Panc1 (cell line): Measurements from ENCODE around the gene CFAP97. TPM values are rescaled to one million over a fixed set of nuclear protein-coding genes. Genes with fewer than 3 reads are reported as not detected.

Source experiments
- ATAC-seq: fragments of 200-7000 bp; cut with Tn5 transposase; 2 replicates; pipeline ENCODE4 v1.9.1; 2020; ENCODE audit warnings: mild to moderate bottlenecking, moderate library complexity
- BruUV-seq: library from RNA; stranded (reverse); fragments of 400-500 nt; replicated peaks from 2 replicates; lab custom pipeline; 2021; lab: Mats Ljungman, UMichigan
- CTCF ChIA-PET: fragments of 300-600 bp; sonication (Branson Sonifier 250); formaldehyde crosslinking; loops from one replicate; lab custom pipeline; 2022; ENCODE audit warnings: antibody characterized with exemption; lab: Charles Lee
- POLR2A ChIA-PET: fragments of 300-600 bp; sonication (Branson Sonifier 250); formaldehyde crosslinking; loops from one replicate; lab custom pipeline; 2022; ENCODE audit warnings: antibody characterized with exemption; lab: Charles Lee
- DNase-seq: peaks from one replicate; pipeline ENCODE4 v3.0.0-alpha.2; 2010; ENCODE audit warnings: low read depth, low spot score
- H3K27ac ChIP-seq: 2 replicates; pipeline ENCODE4 v1.5.1; 2011; ENCODE audit warnings: mild to moderate bottlenecking, low read length, inconsistent platforms
- H3K27me3 ChIP-seq: fragments of 200-500 bp; sonication (Bioruptor generic); 2 replicates; pipeline ENCODE4 v1.6.0; 2014; ENCODE audit warnings: low read length, inconsistent platforms; ENCODE audit not compliant: control insufficient read depth, insufficient read depth
- H3K36me3 ChIP-seq: fragments of 200-500 bp; sonication (Bioruptor generic); 2 replicates; pipeline ENCODE4 v1.5.1; 2014; ENCODE audit warnings: inconsistent platforms, mild to moderate bottlenecking, low read length, moderate library complexity; ENCODE audit not compliant: control insufficient read depth, insufficient read depth
- H3K4me1 ChIP-seq: 2 replicates; pipeline ENCODE4 v1.5.1; 2011; ENCODE audit warnings: inconsistent platforms, mild to moderate bottlenecking, low read length, moderate library complexity; ENCODE audit not compliant: control insufficient read depth, insufficient read depth
- H3K4me3 ChIP-seq, 2 experiments: 2 replicates each; pipeline ENCODE4 v1.5.1; 2011 to 2012; ENCODE audit warnings: low read depth in 2 of 2, low read length in 2 of 2, mild to moderate bottlenecking in 2 of 2, inconsistent platforms in 1 of 2, moderate library complexity in 1 of 2
- H3K9me3 ChIP-seq: fragments of 200-500 bp; sonication (Bioruptor generic); 2 replicates; pipeline ENCODE4 v1.5.1; 2014; ENCODE audit warnings: low read depth, mild to moderate bottlenecking, inconsistent platforms, low read length, moderate library complexity; ENCODE audit not compliant: control insufficient read depth, insufficient read depth
- POLR2AphosphoS5 ChIP-seq: IDR thresholded peaks from 2 replicates; pipeline ENCODE4 v1.6.1; 2012; ENCODE audit warnings: mild to moderate bottlenecking, low read depth, low read length, moderate library complexity
- REST ChIP-seq, 2 experiments: IDR thresholded peaks; 2 replicates each; pipeline ENCODE4 v1.6.1; 2011 to 2012; ENCODE audit warnings: low read depth in 2 of 2, control low read depth in 1 of 2, low read length in 1 of 2, mild to moderate bottlenecking in 1 of 2, moderate library complexity in 1 of 2; ENCODE audit not compliant: insufficient read depth in 1 of 2
- SIN3A ChIP-seq: IDR thresholded peaks from 2 replicates; pipeline ENCODE4 v1.6.1; 2012; ENCODE audit warnings: low read depth, mild to moderate bottlenecking, low read length, moderate library complexity, borderline replicate concordance; ENCODE audit not compliant: insufficient read depth
- TCF7L2 ChIP-seq: IDR thresholded peaks from 2 replicates; pipeline ENCODE4 v1.6.1; 2011; ENCODE audit warnings: mild to moderate bottlenecking, low read depth, low read length, inconsistent platforms
- in situ Hi-C: cut with HindIII; loops from 2 replicates; pipeline ENCODE4 v1.10.0; 2016; ENCODE audit warnings: low sequenced_read_pairs, low pct_unique_long_range_greater_than_20kb
- intact Hi-C: fragments of 100-400 bp; cut with micrococcal nuclease; formaldehyde crosslinking; loops from one replicate; pipeline ENCODE4 v1.10.0; 2022; ENCODE audit not compliant: unreplicated experiment
- total RNA-seq: library from RNA; stranded (reverse); gene quantifications from one replicate; pipeline ENCODE4 v1.2.1, GENCODE V29; 2021; ENCODE audit not compliant: unreplicated experiment
- TF ChIP-seq, protein P1 (sequence below): fragments of 450-650 bp; IDR thresholded peaks from 2 replicates; pipeline ENCODE4 v1.5.1; 2017; ENCODE audit warnings: mild to moderate bottlenecking

The CFAP97 gene
- total RNA-seq, 1 experiment from 2014 or later, result 39.0 TPM

GRCh38 chr4:185142912-185143600, 60.7 kb downstream of the CFAP97 start, which contains the start of gene SLC25A4:
Gene SLC25A4, plus strand, starts transcription at chr4:185143266. Its CDS starts 107 bp downstream, at chr4:185143373.
- intact Hi-C loops, result no loop called here
- H3K27ac ChIP-seq, result peak within 1 kb of the TSS; percentile 74
- BruUV-seq, result no TSS peak
- ChIA-PET POLR2A (interaction anchor here (0.6 to 0.7 kb wide), 2 partner anchors 843 to 1422 kb away, joined by 3 read pairs; no protein-coding TSS in a partner anchor), CTCF (interaction anchor here (0.6 to 1.1 kb wide), 3 partner anchors 15 to 163 kb away, joined by 3 to 4 read pairs (median 4); no protein-coding TSS in a partner anchor)
- H3K9me3 ChIP-seq, result no peaks in the 10 kb centered on the region
- DNase-seq, result no peak
- H3K4me1 ChIP-seq, result no peaks in the 10 kb centered on the region; the same call in 1 of the 2 replicates
- H3K27me3 ChIP-seq, result no peaks in the 10 kb centered on the region
- in situ Hi-C loops, result no loop called here
- peak within 1 kb of the TSS; percentile 59 to 67 for H3K4me3 ChIP-seq
- ATAC-seq, result peak; percentile 98
- no peaks in the 10 kb centered on the region for H3K36me3 ChIP-seq
- TF ChIP-seq POLR2AphosphoS5 (peak; percentile 86), TCF7L2 (no peak), SIN3A (peak; percentile 64; the same call in 1 of the 2 replicates), REST (IDR thresholded peaks at IDR 0.05; ENCODE audit: insufficient read depth in 1 of 2, low read depth in 2 of 2, low read length in 1 of 2) (no peak)
- TF ChIP-seq, protein P1, sequence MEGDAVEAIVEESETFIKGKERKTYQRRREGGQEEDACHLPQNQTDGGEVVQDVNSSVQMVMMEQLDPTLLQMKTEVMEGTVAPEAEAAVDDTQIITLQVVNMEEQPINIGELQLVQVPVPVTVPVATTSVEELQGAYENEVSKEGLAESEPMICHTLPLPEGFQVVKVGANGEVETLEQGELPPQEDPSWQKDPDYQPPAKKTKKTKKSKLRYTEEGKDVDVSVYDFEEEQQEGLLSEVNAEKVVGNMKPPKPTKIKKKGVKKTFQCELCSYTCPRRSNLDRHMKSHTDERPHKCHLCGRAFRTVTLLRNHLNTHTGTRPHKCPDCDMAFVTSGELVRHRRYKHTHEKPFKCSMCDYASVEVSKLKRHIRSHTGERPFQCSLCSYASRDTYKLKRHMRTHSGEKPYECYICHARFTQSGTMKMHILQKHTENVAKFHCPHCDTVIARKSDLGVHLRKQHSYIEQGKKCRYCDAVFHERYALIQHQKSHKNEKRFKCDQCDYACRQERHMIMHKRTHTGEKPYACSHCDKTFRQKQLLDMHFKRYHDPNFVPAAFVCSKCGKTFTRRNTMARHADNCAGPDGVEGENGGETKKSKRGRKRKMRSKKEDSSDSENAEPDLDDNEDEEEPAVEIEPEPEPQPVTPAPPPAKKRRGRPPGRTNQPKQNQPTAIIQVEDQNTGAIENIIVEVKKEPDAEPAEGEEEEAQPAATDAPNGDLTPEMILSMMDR, result peak; percentile 61

- Histone ChIP-seq H3K4me3 (peak overlapping the region; percentile 59 to 67), H3K4me1 (no peaks in the 10 kb centered on the region; the same call in 1 of the 2 replicates), H3K27ac (peak overlapping the region; percentile 74), H3K36me3 (no peaks in the 10 kb centered on the region), H3K9me3 (no peaks in the 10 kb centered on the region), H3K27me3 (no peaks in the 10 kb centered on the region)
- DNase-seq (no peak), ATAC-seq (no peak)
- in situ Hi-C loops (no loop called here), intact Hi-C loops (no loop called here)
- POLR2A ChIA-PET, result interaction anchor here (0.6 to 0.7 kb wide), 2 partner anchors 842 to 1421 kb away, joined by 3 read pairs; no protein-coding TSS in a partner anchor
- no peak for TF ChIP-seq SIN3A
- TF ChIP-seq TCF7L2, result no peak
- TF ChIP-seq POLR2AphosphoS5, result no peak
- TF ChIP-seq, protein P1, result no peak
- no peak for TF ChIP-seq REST (IDR thresholded peaks at IDR 0.05; ENCODE audit: insufficient read depth in 1 of 2, low read depth in 2 of 2, low read length in 1 of 2)
- no TSS peak for BruUV-seq
- CTCF ChIA-PET, result interaction anchor here (0.6 to 1.1 kb wide), 2 partner anchors 14 to 163 kb away, joined by 4 read pairs; no protein-coding TSS in a partner anchor
Observed at GRCh38 chr4:185142564-185142911, 61.3 kb downstream of the CFAP97 start.
